Measurements from ENCODE around the gene DMAC2L.

- TF ChIP-seq, protein P1, sequence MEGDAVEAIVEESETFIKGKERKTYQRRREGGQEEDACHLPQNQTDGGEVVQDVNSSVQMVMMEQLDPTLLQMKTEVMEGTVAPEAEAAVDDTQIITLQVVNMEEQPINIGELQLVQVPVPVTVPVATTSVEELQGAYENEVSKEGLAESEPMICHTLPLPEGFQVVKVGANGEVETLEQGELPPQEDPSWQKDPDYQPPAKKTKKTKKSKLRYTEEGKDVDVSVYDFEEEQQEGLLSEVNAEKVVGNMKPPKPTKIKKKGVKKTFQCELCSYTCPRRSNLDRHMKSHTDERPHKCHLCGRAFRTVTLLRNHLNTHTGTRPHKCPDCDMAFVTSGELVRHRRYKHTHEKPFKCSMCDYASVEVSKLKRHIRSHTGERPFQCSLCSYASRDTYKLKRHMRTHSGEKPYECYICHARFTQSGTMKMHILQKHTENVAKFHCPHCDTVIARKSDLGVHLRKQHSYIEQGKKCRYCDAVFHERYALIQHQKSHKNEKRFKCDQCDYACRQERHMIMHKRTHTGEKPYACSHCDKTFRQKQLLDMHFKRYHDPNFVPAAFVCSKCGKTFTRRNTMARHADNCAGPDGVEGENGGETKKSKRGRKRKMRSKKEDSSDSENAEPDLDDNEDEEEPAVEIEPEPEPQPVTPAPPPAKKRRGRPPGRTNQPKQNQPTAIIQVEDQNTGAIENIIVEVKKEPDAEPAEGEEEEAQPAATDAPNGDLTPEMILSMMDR (IDR thresholded peaks at IDR 0.05), result no peak
- TF ChIP-seq EZH2 (IDR thresholded peaks at IDR 0.05; ENCODE audit: borderline replicate concordance, insufficient read depth, low read depth, low read length, poor library complexity, severe bottlenecking), result no peak
Measured at GRCh38 chr14:50360093-50360492, 48.0 kb downstream of the DMAC2L start.
